Sciatic nerve (tissue), 2 donors: Measurements from ENCODE around the gene AGTPBP1. TPM values are rescaled to one million over a fixed set of nuclear protein-coding genes. Genes with fewer than 3 reads are reported as not detected.

ENCODE experiments used
- ATAC-seq: fragments of 200-7000 bp; cut with Tn5 transposase; one replicate; pipeline ENCODE4 v1.9.1; 2020; ENCODE audit warnings: mild to moderate bottlenecking, moderate library complexity
- DNase-seq: peaks from one replicate; pipeline ENCODE4 v3.0.0-alpha.2; 2020; ENCODE audit warnings: low spot score
- intact Hi-C: fragments of 100-400 bp; cut with DNase I; formaldehyde crosslinking; loops from one replicate; pipeline ENCODE4 v1.14.2; 2022
- total RNA-seq: library from RNA; stranded (reverse); fragmentation: NEBNext Ultra II Directional; extraction: Animal tissue kit (Norgen Biotek cat#: 25700); gene quantifications from one replicate; pipeline ENCODE4 v1.2.1, GENCODE V29; 2021
- donor health status: DM: no; HTN: no; CAD: no.
- donor health status: DM: no; HTN: no; CAD: no.

Gene AGTPBP1
- total RNA-seq, 1 donor from 2014 or later: 31.6 TPM

GRCh38 chr9:85516976-85517637 lies 224.6 kb downstream of the AGTPBP1 start:
- intact Hi-C loops: no loop called here

GRCh38 chr9:85516455-85516854 lies 225.3 kb downstream of the AGTPBP1 start:
- ATAC-seq (no peak), DNase-seq (no peak)
- intact Hi-C loops: no loop called here

More at GRCh38 chr9:85516976-85517637, 224.6 kb downstream of the AGTPBP1 start:
- no peak for ATAC-seq
- DNase-seq: no peak

- DNase-seq (no peak), ATAC-seq (no peak)
- intact Hi-C loops: no loop called here
Measured at GRCh38 chr9:85515021-85515420, 226.7 kb downstream of the AGTPBP1 start.

GRCh38 chr9:85514256-85514655 lies 227.5 kb downstream of the AGTPBP1 start:
- ATAC-seq: no peak
- no peak for DNase-seq
- intact Hi-C loops: no loop called here

- ATAC-seq (no peak), DNase-seq (no peak)
- intact Hi-C loops: no loop called here
Measured at GRCh38 chr9:85511746-85512145, 230.0 kb downstream of the AGTPBP1 start.

DNA sequence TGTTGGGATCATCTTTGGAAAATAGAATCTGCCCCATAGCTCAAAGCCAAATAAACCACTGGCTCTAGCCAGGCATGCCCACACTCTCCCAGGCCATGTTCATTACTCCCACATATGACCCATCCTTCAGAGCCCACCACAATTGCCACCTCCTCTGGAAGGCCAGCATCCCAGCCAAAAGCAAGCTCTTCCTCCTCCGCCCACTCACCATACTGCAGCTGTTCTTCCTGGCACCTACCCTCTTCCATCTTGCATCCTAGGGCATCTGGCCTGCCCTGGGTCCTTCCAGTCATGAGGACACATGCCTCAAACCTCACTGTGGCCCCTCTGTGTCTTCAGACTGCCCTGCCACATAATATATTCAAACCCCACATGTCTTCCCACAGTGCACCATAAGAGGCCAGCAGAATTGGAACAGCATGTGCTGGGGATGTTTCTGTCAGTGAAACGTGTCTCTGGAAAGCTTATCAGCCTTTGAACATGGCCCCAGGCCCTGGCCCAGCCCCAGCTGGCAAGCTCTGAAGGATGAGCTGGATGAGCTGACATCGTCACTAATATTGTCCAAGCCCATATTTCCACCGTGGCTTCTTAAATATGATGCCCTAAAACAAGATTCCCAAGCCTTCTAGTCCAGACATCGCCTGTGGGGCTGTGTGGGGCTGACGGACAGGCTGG lies 230.8 kb downstream of the AGTPBP1 start:
- no peak for ATAC-seq
- no peak for DNase-seq
- intact Hi-C loops: no loop called here

GRCh38 chr9:85508616-85509015 lies 233.1 kb downstream of the AGTPBP1 start:
- no peak for ATAC-seq

GRCh38 chr9:85505612-85506011 lies 236.1 kb downstream of the AGTPBP1 start:
- intact Hi-C loops: no loop called here
- no peak for DNase-seq
- no peak for ATAC-seq

More at GRCh38 chr9:85508616-85509015, 233.1 kb downstream of the AGTPBP1 start:
- DNase-seq: no peak
- intact Hi-C loops: no loop called here

- intact Hi-C loops: no loop called here
Measured at GRCh38 chr9:85502815-85503655, 238.7 kb downstream of the AGTPBP1 start.

DNA sequence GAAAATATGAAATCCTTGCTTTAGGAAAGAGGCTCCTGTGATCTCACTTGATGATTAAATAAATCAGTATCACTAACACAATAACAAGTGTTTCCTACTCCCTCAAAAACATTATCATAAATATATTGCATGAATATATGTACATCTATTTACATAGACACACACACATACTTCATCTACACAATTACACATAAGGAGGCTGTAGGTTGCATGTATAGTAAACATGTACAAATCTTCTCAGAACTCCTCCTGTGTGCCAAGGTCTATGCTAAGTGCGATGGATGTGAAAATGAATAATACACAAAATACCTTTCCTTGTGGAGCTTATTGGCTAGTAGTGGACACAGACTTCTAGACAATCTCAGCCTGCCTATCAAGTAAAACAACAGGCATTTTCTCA lies 239.9 kb downstream of the AGTPBP1 start:
- ATAC-seq (no peak), DNase-seq (no peak)
- intact Hi-C loops: no loop called here

More at GRCh38 chr9:85502815-85503655, 238.7 kb downstream of the AGTPBP1 start:
- no peak for ATAC-seq
- no peak for DNase-seq

- intact Hi-C loops: no loop called here
- ATAC-seq (no peak), DNase-seq (no peak)
Measured at GRCh38 chr9:85501456-85501855, 240.3 kb downstream of the AGTPBP1 start.

Other genes starting within 250 kb of the AGTPBP1 start
- 25.1 TPM for gene NAA35, start 199.2 kb upstream of the AGTPBP1 start, total RNA-seq